ENCODE data around the gene BEND3.
"Not testable (repeated sequence)": the region's sequence is repeated elsewhere in the genome, so short reads cannot be mapped to it uniquely, and the experiment has no call there.

The BEND3 gene

DNA sequence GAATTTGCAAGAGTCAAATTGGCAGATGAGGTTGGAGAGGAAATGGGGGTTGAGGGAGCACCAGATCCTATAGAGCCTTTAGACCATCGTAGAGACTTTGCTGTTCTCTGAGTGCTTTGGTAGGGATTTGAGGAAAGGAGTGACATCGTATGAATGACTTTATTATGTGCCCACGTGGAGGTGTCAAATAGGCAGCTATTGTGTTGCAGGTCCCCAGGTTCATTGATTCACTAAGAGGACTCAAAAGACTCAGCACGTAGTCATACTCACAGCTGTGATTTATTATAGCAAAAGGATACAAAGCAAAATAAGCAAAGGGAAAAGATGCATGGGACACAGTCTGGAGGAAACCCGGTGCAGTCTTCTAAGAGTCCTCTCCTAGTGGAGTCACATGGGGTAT lies 85.2 kb downstream of the BEND3 start:
- TF ChIP-seq, protein P1, sequence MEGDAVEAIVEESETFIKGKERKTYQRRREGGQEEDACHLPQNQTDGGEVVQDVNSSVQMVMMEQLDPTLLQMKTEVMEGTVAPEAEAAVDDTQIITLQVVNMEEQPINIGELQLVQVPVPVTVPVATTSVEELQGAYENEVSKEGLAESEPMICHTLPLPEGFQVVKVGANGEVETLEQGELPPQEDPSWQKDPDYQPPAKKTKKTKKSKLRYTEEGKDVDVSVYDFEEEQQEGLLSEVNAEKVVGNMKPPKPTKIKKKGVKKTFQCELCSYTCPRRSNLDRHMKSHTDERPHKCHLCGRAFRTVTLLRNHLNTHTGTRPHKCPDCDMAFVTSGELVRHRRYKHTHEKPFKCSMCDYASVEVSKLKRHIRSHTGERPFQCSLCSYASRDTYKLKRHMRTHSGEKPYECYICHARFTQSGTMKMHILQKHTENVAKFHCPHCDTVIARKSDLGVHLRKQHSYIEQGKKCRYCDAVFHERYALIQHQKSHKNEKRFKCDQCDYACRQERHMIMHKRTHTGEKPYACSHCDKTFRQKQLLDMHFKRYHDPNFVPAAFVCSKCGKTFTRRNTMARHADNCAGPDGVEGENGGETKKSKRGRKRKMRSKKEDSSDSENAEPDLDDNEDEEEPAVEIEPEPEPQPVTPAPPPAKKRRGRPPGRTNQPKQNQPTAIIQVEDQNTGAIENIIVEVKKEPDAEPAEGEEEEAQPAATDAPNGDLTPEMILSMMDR (IDR thresholded peaks at IDR 0.05; ENCODE audit: low read depth, low read length, missing control alignments) = no peak
- DNase-seq (ENCODE audit: low read depth) = no peak
- H3K4me3 ChIP-seq (ENCODE audit: low read depth, low read length) = no peak overlapping the region
- in situ Hi-C loops (cut with HindIII; ENCODE audit: low sequenced_read_pairs) = no loop called here

GRCh38 chr6:107026965-107027364 lies 88.3 kb downstream of the BEND3 start:
- H3K4me3 ChIP-seq (ENCODE audit: low read depth, low read length) = no peak overlapping the region
- in situ Hi-C loops (cut with HindIII; ENCODE audit: low sequenced_read_pairs) = no loop called here
- TF ChIP-seq, protein P1 (IDR thresholded peaks at IDR 0.05; ENCODE audit: low read depth, low read length, missing control alignments) = no peak
- DNase-seq (ENCODE audit: low read depth) = no peak

DNA sequence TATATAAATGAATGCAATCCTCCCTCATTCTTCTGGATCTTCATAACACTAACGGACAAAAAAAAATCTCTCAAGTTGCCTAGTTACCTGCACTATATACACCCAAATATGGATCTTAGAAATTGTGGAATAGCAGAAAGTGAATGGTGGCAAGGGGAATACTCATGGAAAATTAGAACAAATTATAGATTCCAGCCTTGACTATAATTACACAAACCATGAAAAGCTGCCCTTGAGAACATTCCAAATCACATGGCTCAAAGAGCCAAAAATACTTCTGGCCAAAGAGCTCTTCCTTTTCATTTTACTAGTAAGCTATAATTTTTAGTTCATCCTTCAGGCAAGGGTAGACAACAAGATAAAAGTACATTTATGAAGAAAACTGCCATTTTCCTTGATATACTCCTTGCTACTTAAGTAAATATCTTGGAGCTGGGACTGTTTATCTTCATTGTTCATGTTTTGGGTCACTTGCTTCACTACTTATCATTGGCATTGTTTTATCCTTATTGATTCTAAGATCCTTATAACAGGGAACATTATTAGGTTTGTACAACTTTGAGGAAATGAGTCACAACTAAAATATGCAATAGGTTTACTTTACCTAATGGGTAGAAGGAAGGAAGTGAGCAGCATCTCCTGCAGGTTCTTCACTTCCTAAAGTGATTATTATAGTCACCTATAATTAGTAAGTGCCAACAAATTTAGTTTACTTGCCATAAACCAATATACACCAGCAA lies 93.7 kb downstream of the BEND3 start:
- no peak for DNase-seq (ENCODE audit: low read depth)
- TF ChIP-seq, protein P1 (IDR thresholded peaks at IDR 0.05; ENCODE audit: low read depth, low read length, missing control alignments) = no peak
- in situ Hi-C loops (cut with HindIII; ENCODE audit: low sequenced_read_pairs) = no loop called here

DNA sequence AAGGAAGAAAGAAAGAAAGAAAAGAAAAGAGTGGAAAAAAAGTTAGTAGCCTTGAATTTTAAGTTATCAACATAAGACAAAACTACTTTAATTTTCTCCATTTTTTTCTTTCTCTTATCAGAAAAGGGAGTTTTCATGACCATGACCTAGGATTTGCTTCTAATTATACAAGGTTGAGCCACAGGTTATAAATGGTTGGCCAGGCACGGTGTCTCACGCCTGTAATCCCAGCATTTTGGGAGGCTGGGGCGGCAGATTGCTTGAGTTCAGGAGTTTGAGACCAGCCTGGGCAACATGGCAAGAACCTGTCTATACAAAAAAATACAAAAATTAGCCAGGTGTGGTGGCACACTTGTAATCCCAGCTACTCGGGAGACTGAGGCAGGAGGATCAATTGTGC lies 95.1 kb downstream of the BEND3 start:
- H3K4me3 ChIP-seq (ENCODE audit: low read depth, low read length) = no peak overlapping the region
- no peak for DNase-seq (ENCODE audit: low read depth)
- in situ Hi-C loops (cut with HindIII; ENCODE audit: low sequenced_read_pairs) = no loop called here
- TF ChIP-seq, protein P1 (IDR thresholded peaks at IDR 0.05; ENCODE audit: low read depth, low read length, missing control alignments) = no peak

More for the DNA sequence above, 93.7 kb downstream of the BEND3 start:
- no peak overlapping the region for H3K4me3 ChIP-seq (ENCODE audit: low read depth, low read length)

- H3K4me3 ChIP-seq (ENCODE audit: low read depth, low read length); in situ Hi-C loops (cut with HindIII; ENCODE audit: low sequenced_read_pairs); DNase-seq (ENCODE audit: low read depth): not testable (repeated sequence)
Observed at GRCh38 chr6:107019628-107020027, 95.7 kb downstream of the BEND3 start.

DNA sequence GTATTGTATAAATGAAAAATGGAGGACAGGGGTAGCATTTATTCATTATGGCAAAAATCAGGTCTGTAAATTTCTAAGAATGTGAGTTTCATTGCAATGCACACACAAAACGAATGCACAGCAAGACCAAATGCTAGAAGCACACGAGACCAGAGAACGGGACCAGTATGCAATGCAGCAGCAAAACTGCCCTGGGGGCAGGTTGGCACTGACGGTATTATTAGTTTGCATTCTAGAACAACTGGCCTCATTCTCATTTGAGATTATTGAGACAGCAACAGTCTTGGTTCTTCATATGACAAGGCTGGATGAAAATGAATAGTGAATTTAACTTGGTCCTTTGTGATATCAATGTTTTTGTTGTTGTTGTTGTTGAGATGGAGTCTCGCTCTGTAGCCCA lies 96.3 kb downstream of the BEND3 start:
- H3K4me3 ChIP-seq (ENCODE audit: low read depth, low read length) = no peak overlapping the region
- in situ Hi-C loops (cut with HindIII; ENCODE audit: low sequenced_read_pairs) = no loop called here
- TF ChIP-seq, protein P1 (IDR thresholded peaks at IDR 0.05; ENCODE audit: low read depth, low read length, missing control alignments) = no peak
- no peak for DNase-seq (ENCODE audit: low read depth)
